A549 treated with AZD9567 at 1 μM for 4 hours (cell line): Measurements from ENCODE around the gene DYNC1I1. TPM values are rescaled to one million over a fixed set of nuclear protein-coding genes. Genes with fewer than 3 reads are reported as not detected.

Experiments used
- total RNA-seq: library from RNA; stranded (reverse); fragments of 200-300 nt; extraction: Qiagen RNA extraction; gene quantifications from 5 replicates; pipeline ENCODE4 v1.2.3, GENCODE V29; 2022; ENCODE audit not compliant: insufficient read depth

DYNC1I1 gene
- 0.10 to 0.28 TPM (median 0.23 TPM) in 4 of 5 replicates, not detected in the other for total RNA-seq

DNA sequence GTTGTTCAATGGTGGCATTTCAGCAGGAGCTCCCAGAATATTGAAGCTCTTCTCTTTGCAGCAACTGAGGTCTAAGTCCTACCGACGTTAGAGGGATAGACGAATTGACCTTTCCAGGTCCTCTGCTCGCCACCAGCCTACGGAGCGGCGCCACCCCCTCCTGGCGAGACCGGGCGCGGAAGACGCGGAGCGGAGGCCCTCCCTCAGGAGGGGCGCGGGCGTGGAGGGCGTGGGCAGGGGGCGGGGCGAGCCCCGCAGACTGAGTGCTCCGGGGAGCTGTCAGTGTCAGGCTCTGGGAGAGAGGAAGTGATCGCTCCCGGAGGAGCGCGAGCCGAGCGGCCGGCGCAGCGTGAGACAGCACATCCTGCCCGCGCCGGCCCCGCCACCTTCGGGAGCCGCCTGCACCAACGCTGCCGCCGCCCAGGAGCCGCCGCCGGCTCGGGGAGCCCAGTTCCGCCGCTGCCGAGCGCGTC, at the start of gene DYNC1I1:
Gene DYNC1I1 (plus strand): TSS at position 257 of the 473 bp plus-strand sequence. CDS start 32,176 bp downstream, outside the sequence.

Other genes with a start within 250 kb of the DYNC1I1 start
- 17.3 to 24.0 TPM (median 22.0 TPM) in 5 replicates for gene PDK4, start 176.0 kb upstream of the DYNC1I1 start, total RNA-seq